IPS-20b (cell line): ENCODE results near the gene SPDYE6.

Experiments used
- H3K27ac ChIP-seq: one replicate; pipeline ENCODE4 v1.5.1; 2013; ENCODE audit warnings: low read length
- H3K27me3 ChIP-seq: 2 replicates; pipeline ENCODE4 v1.6.1; 2013; ENCODE audit warnings: mild to moderate bottlenecking, low read length, inconsistent platforms; ENCODE audit not compliant: insufficient read depth
- H3K36me3 ChIP-seq: 2 replicates; pipeline ENCODE4 v1.6.1; 2013; ENCODE audit warnings: low read depth, mild to moderate bottlenecking, inconsistent platforms, low read length, moderate library complexity; ENCODE audit not compliant: insufficient read depth
- H3K4me1 ChIP-seq: 2 replicates; pipeline ENCODE4 v1.6.1; 2013; ENCODE audit warnings: mild to moderate bottlenecking, control low read depth, inconsistent platforms, low read length, moderate library complexity; ENCODE audit not compliant: insufficient read depth
- H3K4me3 ChIP-seq: 2 replicates; pipeline ENCODE4 v1.5.1; 2013; ENCODE audit warnings: mild to moderate bottlenecking, low read length, inconsistent platforms
- H3K9ac ChIP-seq: 2 replicates; pipeline ENCODE4 v1.6.1; 2013; ENCODE audit warnings: low read depth, mild to moderate bottlenecking, inconsistent platforms, low read length, moderate library complexity
- H3K9me3 ChIP-seq: 2 replicates; pipeline ENCODE4 v1.6.1; 2013; ENCODE audit warnings: mild to moderate bottlenecking, low read depth, low read length, inconsistent platforms; ENCODE audit not compliant: insufficient read depth

Gene SPDYE6

GRCh38 chr7:102322202-102322715 lies 34.0 kb downstream of the SPDYE6 start:
- H3K27me3 ChIP-seq = peaks cover 17% of the 10 kb centered on the region
- peaks cover 2% of the 10 kb centered on the region; the same call in 1 of the 2 replicates for H3K4me1 ChIP-seq
- no peak overlapping the region for H3K9ac ChIP-seq
- no peaks in the 10 kb centered on the region for H3K36me3 ChIP-seq
- H3K27ac ChIP-seq = no peak overlapping the region
- H3K4me3 ChIP-seq = no peak overlapping the region
- H3K9me3 ChIP-seq = no peaks in the 10 kb centered on the region

GRCh38 chr7:102321351-102322201 lies 34.7 kb downstream of the SPDYE6 start:
- Histone ChIP-seq H3K27me3 (peaks cover 17% of the 10 kb centered on the region), H3K9me3 (no peaks in the 10 kb centered on the region), H3K27ac (no peak overlapping the region), H3K4me3 (peak overlapping the region; percentile 38; the same call in 1 of the 2 replicates), H3K36me3 (no peaks in the 10 kb centered on the region), H3K9ac (0 out of 2 replicates have a peak overlapping the region, but pooled peaks have one; percentile 41), H3K4me1 (peaks cover 2% of the 10 kb centered on the region; the same call in 1 of the 2 replicates)

GRCh38 chr7:102320601-102321350 lies 35.5 kb downstream of the SPDYE6 start:
- Histone ChIP-seq H3K27ac (no peak overlapping the region), H3K4me3 (no peak overlapping the region), H3K36me3 (no peaks in the 10 kb centered on the region), H3K9me3 (no peaks in the 10 kb centered on the region), H3K4me1 (peaks cover 2% of the 10 kb centered on the region; the same call in 1 of the 2 replicates), H3K27me3 (peaks cover 17% of the 10 kb centered on the region), H3K9ac (no peak overlapping the region)

GRCh38 chr7:102320181-102320580 lies 36.1 kb downstream of the SPDYE6 start:
- Histone ChIP-seq H3K4me1 (peaks cover 2% of the 10 kb centered on the region; the same call in 1 of the 2 replicates), H3K9me3 (no peaks in the 10 kb centered on the region), H3K27ac (no peak overlapping the region), H3K36me3 (no peaks in the 10 kb centered on the region), H3K27me3 (peaks cover 17% of the 10 kb centered on the region), H3K4me3 (no peak overlapping the region), H3K9ac (no peak overlapping the region)

- Histone ChIP-seq H3K4me1 (peaks cover 2% of the 10 kb centered on the region; the same call in 1 of the 2 replicates), H3K27me3 (peaks cover 17% of the 10 kb centered on the region), H3K9me3 (no peaks in the 10 kb centered on the region), H3K4me3 (no peak overlapping the region), H3K27ac (no peak overlapping the region), H3K9ac (no peak overlapping the region), H3K36me3 (no peaks in the 10 kb centered on the region)
Observed at GRCh38 chr7:102319671-102320070, 36.6 kb downstream of the SPDYE6 start.

- H3K27ac ChIP-seq = no peak overlapping the region
- no peaks in the 10 kb centered on the region for H3K36me3 ChIP-seq
- no peaks in the 10 kb centered on the region for H3K9me3 ChIP-seq
- H3K4me1 ChIP-seq = peaks cover 2% of the 10 kb centered on the region; the same call in 1 of the 2 replicates
- no peak overlapping the region for H3K9ac ChIP-seq
- no peak overlapping the region for H3K4me3 ChIP-seq
- peaks cover 17% of the 10 kb centered on the region for H3K27me3 ChIP-seq
Observed at GRCh38 chr7:102318482-102318971, 37.7 kb downstream of the SPDYE6 start.

GRCh38 chr7:102317231-102318059 lies 38.8 kb downstream of the SPDYE6 start:
- Histone ChIP-seq H3K4me1 (peaks cover 2% of the 10 kb centered on the region; the same call in 1 of the 2 replicates), H3K9me3 (no peaks in the 10 kb centered on the region), H3K4me3 (no peak overlapping the region), H3K9ac (no peak overlapping the region), H3K27ac (no peak overlapping the region), H3K27me3 (peaks cover 10% of the 10 kb centered on the region), H3K36me3 (no peaks in the 10 kb centered on the region)

- Histone ChIP-seq H3K4me3 (no peak overlapping the region), H3K9me3 (no peaks in the 10 kb centered on the region), H3K27ac (no peak overlapping the region), H3K36me3 (no peaks in the 10 kb centered on the region), H3K27me3 (no peaks in the 10 kb centered on the region), H3K4me1 (no peaks in the 10 kb centered on the region), H3K9ac (no peak overlapping the region)
Observed at GRCh38 chr7:102313997-102314780, 42.1 kb downstream of the SPDYE6 start.

GRCh38 chr7:102312317-102312716 lies 43.9 kb downstream of the SPDYE6 start:
- H3K36me3 ChIP-seq = no peaks in the 10 kb centered on the region; the same call in 1 of the 2 replicates
- no peak overlapping the region for H3K27ac ChIP-seq
- H3K9ac ChIP-seq = no peak overlapping the region
- H3K27me3 ChIP-seq = no peaks in the 10 kb centered on the region
- H3K4me3 ChIP-seq = no peak overlapping the region
- H3K9me3 ChIP-seq = no peaks in the 10 kb centered on the region
- peaks cover 3% of the 10 kb centered on the region for H3K4me1 ChIP-seq

- Histone ChIP-seq H3K27me3 (no peaks in the 10 kb centered on the region), H3K9ac (no peak overlapping the region), H3K4me3 (no peak overlapping the region), H3K36me3 (no peaks in the 10 kb centered on the region; the same call in 1 of the 2 replicates), H3K9me3 (no peaks in the 10 kb centered on the region), H3K27ac (no peak overlapping the region), H3K4me1 (peaks cover 11% of the 10 kb centered on the region)
Observed at GRCh38 chr7:102310414-102310815, 45.8 kb downstream of the SPDYE6 start.
